ENCODE results near the gene FAM135A. TPM values are rescaled to one million over a fixed set of nuclear protein-coding genes. Genes with fewer than 3 reads are reported as not detected.

The FAM135A gene
- total and polyA plus RNA-seq, 5 donors from 2014 or later = 3.1 to 10.1 (median 3.8) TPM

DNA sequence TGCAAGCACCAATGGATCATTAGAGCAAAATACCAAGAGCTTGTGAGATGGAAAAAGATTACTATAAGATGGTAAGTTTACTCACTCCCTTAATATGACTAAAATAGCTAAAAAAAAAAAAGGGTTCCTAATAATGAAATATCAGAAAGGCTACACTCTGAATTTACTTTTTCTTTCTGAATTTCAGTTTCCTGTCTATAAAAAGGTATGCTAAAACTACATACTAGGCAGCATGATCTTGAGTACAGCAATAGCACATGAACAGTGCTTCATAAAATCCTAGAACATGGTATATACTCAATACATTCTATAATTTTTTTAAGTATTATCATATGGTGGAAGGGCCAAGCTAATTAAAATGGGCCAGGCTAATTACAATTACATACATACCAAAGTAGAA, 24.0 kb upstream of the FAM135A start:
- Histone ChIP-seq H3K9me3 (ENCODE audit: control insufficient read depth in 2 of 2, low read length in 2 of 2) (no peaks in the 10 kb centered on the region), H3K27me3 (ENCODE audit: control insufficient read depth, insufficient read depth, low read length) (peaks cover 18% of the 10 kb centered on the region), H3K4me3 (ENCODE audit: low read depth, low read length) (no peak overlapping the region), H3K36me3 (ENCODE audit: control insufficient read depth, insufficient read depth, low read length) (no peaks in the 10 kb centered on the region), H3K4me1 (ENCODE audit: control insufficient read depth, insufficient read depth, low read length, poor library complexity, severe bottlenecking) (no peaks in the 10 kb centered on the region), H3K27ac (ENCODE audit: insufficient read depth, low read length, poor library complexity, severe bottlenecking) (no peak overlapping the region)
- no peaks in the 10 kb centered on the region for H3K36me3 Mint-ChIP-seq
- peaks cover 23% of the 10 kb centered on the region for H3K27me3 Mint-ChIP-seq
- DNase-seq = no peak
- H3K27ac Mint-ChIP-seq = no peak overlapping the region
- no peak for ATAC-seq (ENCODE audit: low read depth in 2 of 2)
- H3K4me1 Mint-ChIP-seq = no peaks in the 10 kb centered on the region
- H3K4me3 Mint-ChIP-seq = no peak overlapping the region
- peaks cover 0 to 1% (median 0%) of the 10 kb centered on the region in 7 donors for H3K9me3 Mint-ChIP-seq

DNA sequence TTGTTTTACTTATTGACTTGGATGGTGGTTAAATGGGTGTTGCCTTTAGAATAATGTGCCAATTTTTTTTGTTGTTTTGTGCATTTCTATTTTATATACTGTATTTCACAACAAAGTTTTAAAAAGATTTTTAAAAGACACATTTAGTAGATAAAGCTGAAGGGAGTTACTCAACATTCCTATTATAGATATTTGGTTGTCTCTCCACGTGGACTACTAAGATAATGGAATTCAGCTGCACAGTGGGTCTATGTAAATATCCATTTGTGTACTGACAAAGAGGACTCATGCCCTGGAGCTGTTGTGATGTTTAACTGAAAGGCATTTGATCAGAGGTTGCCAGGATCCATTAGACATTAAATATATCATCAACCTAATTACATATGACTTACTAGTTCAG, 23.2 kb upstream of the FAM135A start:
- Histone ChIP-seq H3K27me3 (ENCODE audit: control insufficient read depth, insufficient read depth, low read length) (peaks cover 18% of the 10 kb centered on the region), H3K4me3 (ENCODE audit: low read depth, low read length) (no peak overlapping the region), H3K9me3 (ENCODE audit: control insufficient read depth in 2 of 2, low read length in 2 of 2) (no peaks in the 10 kb centered on the region), H3K27ac (ENCODE audit: insufficient read depth, low read length, poor library complexity, severe bottlenecking) (no peak overlapping the region), H3K36me3 (ENCODE audit: control insufficient read depth, insufficient read depth, low read length) (no peaks in the 10 kb centered on the region), H3K4me1 (ENCODE audit: control insufficient read depth, insufficient read depth, low read length, poor library complexity, severe bottlenecking) (no peaks in the 10 kb centered on the region)
- peaks cover 19% of the 10 kb centered on the region for H3K27me3 Mint-ChIP-seq
- no peak overlapping the region for H3K4me3 Mint-ChIP-seq
- H3K9me3 Mint-ChIP-seq = peaks cover 0 to 2% (median 0%) of the 10 kb centered on the region in 7 donors
- no peak for DNase-seq
- H3K36me3 Mint-ChIP-seq = no peaks in the 10 kb centered on the region
- no peak for ATAC-seq (ENCODE audit: low read depth in 2 of 2)
- no peak overlapping the region for H3K27ac Mint-ChIP-seq
- peaks cover 0 to 2% (median 0%) of the 10 kb centered on the region in 4 donors for H3K4me1 Mint-ChIP-seq

DNA sequence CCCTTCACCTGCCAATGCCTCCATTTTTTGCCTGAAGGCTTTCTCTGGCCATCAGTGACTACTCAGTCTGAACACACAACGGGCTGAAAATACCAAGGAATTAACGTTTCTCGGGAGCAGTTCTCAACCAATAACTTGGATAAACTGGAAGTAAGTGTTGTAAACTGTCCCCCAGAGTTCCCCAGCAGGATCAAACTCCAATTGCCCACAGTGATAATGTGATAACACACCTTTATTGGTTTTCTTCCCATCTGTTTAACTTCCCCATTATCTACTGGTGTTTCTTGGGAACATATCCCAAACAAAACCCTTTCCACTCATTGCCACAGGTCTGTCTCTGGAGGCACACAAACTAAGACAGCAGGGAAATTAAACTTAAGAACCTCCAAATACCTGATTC, 21.8 kb upstream of the FAM135A start:
- no peak overlapping the region for H3K4me3 ChIP-seq (ENCODE audit: low read depth, low read length)
- no peak overlapping the region for H3K27ac Mint-ChIP-seq
- no peak for ATAC-seq (ENCODE audit: low read depth in 2 of 2)
- H3K27me3 Mint-ChIP-seq = peaks cover 19% of the 10 kb centered on the region
- H3K36me3 ChIP-seq (ENCODE audit: control insufficient read depth, insufficient read depth, low read length) = no peaks in the 10 kb centered on the region
- H3K27me3 ChIP-seq (ENCODE audit: control insufficient read depth, insufficient read depth, low read length) = peaks cover 17% of the 10 kb centered on the region
- no peaks in the 10 kb centered on the region for H3K9me3 ChIP-seq (ENCODE audit: control insufficient read depth in 2 of 2, low read length in 2 of 2)
- no peak for DNase-seq
- H3K4me1 ChIP-seq (ENCODE audit: control insufficient read depth, insufficient read depth, low read length, poor library complexity, severe bottlenecking) = no peaks in the 10 kb centered on the region
- H3K4me3 Mint-ChIP-seq = no peak overlapping the region
- H3K4me1 Mint-ChIP-seq = peaks cover 0 to 2% (median 0%) of the 10 kb centered on the region in 4 donors
- H3K27ac ChIP-seq (ENCODE audit: insufficient read depth, low read length, poor library complexity, severe bottlenecking) = no peak overlapping the region
- H3K36me3 Mint-ChIP-seq = no peaks in the 10 kb centered on the region
- H3K9me3 Mint-ChIP-seq = peaks cover 0 to 2% (median 0%) of the 10 kb centered on the region in 7 donors

DNA sequence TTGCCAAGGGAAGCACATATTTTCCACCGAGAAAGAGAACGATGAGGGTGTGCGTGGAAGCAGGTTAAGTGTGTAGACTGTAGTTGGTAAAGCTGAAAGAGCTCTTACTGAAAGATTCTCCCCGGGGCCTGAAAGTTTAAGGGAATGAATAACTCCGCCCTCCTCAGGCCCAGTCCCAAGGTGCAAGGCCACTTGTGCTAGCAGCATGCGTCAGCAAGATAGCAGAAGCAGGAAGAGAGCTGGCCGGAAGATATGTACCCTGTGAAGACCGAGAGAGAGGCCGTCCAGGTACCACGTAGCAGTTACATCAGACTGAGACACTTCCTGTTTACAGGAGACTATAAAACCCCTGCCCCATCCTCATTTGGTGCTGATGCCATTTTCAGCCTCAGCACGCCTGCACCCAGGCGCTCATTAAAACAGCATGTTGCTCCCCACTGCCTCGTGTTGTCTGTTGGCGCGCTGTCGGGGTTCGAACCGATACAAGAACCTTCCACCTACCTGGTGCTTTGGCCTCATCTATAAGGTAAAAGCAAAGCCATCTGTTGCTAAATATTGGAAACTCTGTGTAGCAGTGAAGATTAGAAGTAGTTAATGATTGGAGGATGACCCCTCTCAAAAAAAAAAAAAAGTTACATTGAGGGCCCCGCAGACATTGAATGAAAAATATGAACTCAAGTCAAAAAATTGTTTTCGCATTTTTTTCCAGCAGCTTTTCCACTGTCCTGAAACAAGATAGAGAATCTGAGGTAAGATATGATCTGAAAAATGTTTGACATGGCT, 18.6 kb upstream of the FAM135A start:
- Histone ChIP-seq H3K9me3 (ENCODE audit: control insufficient read depth in 2 of 2, low read length in 2 of 2) (no peaks in the 10 kb centered on the region), H3K4me1 (ENCODE audit: control insufficient read depth, insufficient read depth, low read length, poor library complexity, severe bottlenecking) (no peaks in the 10 kb centered on the region), H3K27ac (ENCODE audit: insufficient read depth, low read length, poor library complexity, severe bottlenecking) (no peak overlapping the region), H3K27me3 (ENCODE audit: control insufficient read depth, insufficient read depth, low read length) (peaks cover 28% of the 10 kb centered on the region), H3K4me3 (ENCODE audit: low read depth, low read length) (no peak overlapping the region), H3K36me3 (ENCODE audit: control insufficient read depth, insufficient read depth, low read length) (no peaks in the 10 kb centered on the region)
- no peaks in the 10 kb centered on the region for H3K36me3 Mint-ChIP-seq
- H3K4me3 Mint-ChIP-seq = peak overlapping the region in 1 of 4 donors; percentile 30
- peaks cover 0 to 2% (median 0%) of the 10 kb centered on the region in 7 donors for H3K9me3 Mint-ChIP-seq
- peaks cover 0 to 2% (median 0%) of the 10 kb centered on the region in 4 donors for H3K4me1 Mint-ChIP-seq
- peaks cover 40% of the 10 kb centered on the region for H3K27me3 Mint-ChIP-seq
- ATAC-seq (ENCODE audit: low read depth in 2 of 2) (no peak), DNase-seq (peak in 1 of 3 donors; percentile 7)
- H3K27ac Mint-ChIP-seq = no peak overlapping the region

DNA sequence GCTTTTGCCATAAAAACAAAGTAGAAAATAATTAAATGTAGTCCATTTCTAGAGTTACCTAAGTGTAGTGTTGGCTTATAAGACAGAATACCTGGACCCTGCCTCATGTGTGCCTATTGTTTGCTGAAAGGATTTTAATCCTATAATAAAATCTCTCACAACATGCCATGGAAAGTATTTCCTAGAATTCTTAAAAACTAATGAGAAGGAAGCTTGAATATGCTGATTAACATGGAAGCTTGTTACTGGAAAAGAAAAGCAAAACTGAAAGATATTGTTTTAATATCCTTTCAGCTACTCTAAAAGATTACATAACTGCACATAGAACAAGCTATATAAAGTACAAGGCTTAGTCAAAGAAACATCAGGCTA, 18.0 kb upstream of the FAM135A start:
- H3K4me3 Mint-ChIP-seq = no peak overlapping the region
- Histone ChIP-seq H3K4me3 (ENCODE audit: low read depth, low read length) (no peak overlapping the region), H3K9me3 (ENCODE audit: control insufficient read depth in 2 of 2, low read length in 2 of 2) (no peaks in the 10 kb centered on the region), H3K36me3 (ENCODE audit: control insufficient read depth, insufficient read depth, low read length) (no peaks in the 10 kb centered on the region), H3K4me1 (ENCODE audit: control insufficient read depth, insufficient read depth, low read length, poor library complexity, severe bottlenecking) (no peaks in the 10 kb centered on the region), H3K27me3 (ENCODE audit: control insufficient read depth, insufficient read depth, low read length) (peaks cover 25% of the 10 kb centered on the region), H3K27ac (ENCODE audit: insufficient read depth, low read length, poor library complexity, severe bottlenecking) (no peak overlapping the region)
- H3K27me3 Mint-ChIP-seq = peaks cover 46% of the 10 kb centered on the region
- H3K9me3 Mint-ChIP-seq = peaks cover 0 to 3% (median 0%) of the 10 kb centered on the region in 7 donors
- ATAC-seq (ENCODE audit: low read depth in 2 of 2) (no peak), DNase-seq (no peak)
- H3K36me3 Mint-ChIP-seq = no peaks in the 10 kb centered on the region
- H3K27ac Mint-ChIP-seq = no peak overlapping the region
- H3K4me1 Mint-ChIP-seq = peaks cover 0 to 2% (median 0%) of the 10 kb centered on the region in 4 donors

DNA sequence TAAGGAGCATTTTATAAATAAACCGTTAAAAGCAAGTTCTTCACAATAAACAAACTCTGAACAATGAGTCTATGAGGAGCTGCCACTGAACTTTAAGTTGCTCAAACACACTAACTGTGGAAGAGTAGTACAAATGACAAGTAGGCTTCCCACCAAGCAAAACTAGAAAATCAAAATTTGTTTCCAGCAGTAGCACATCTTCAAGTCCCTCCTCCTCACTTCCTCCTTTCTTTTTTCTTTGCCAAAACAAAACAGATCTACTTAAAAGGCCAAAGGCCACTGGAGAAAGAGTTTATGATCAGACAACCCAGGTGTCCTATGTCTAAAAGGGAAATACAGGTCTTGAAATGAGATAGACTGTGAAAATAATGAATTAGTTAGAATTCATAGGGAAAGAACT, 17.1 kb upstream of the FAM135A start:
- Mint-ChIP-seq H3K36me3 (no peaks in the 10 kb centered on the region), H3K27ac (no peak overlapping the region), H3K4me3 (no peak overlapping the region), H3K27me3 (peaks cover 46% of the 10 kb centered on the region), H3K9me3 (peaks cover 0 to 3% (median 0%) of the 10 kb centered on the region in 7 donors), H3K4me1 (peaks cover 0 to 2% (median 0%) of the 10 kb centered on the region in 4 donors)
- no peak for ATAC-seq (ENCODE audit: low read depth in 2 of 2)
- no peak overlapping the region for H3K27ac ChIP-seq (ENCODE audit: insufficient read depth, low read length, poor library complexity, severe bottlenecking)
- DNase-seq = no peak
- no peaks in the 10 kb centered on the region for H3K36me3 ChIP-seq (ENCODE audit: control insufficient read depth, insufficient read depth, low read length)
- H3K9me3 ChIP-seq (ENCODE audit: control insufficient read depth in 2 of 2, low read length in 2 of 2) = no peaks in the 10 kb centered on the region
- H3K4me3 ChIP-seq (ENCODE audit: low read depth, low read length) = no peak overlapping the region
- H3K27me3 ChIP-seq (ENCODE audit: control insufficient read depth, insufficient read depth, low read length) = peaks cover 25% of the 10 kb centered on the region
- no peaks in the 10 kb centered on the region for H3K4me1 ChIP-seq (ENCODE audit: control insufficient read depth, insufficient read depth, low read length, poor library complexity, severe bottlenecking)

DNA sequence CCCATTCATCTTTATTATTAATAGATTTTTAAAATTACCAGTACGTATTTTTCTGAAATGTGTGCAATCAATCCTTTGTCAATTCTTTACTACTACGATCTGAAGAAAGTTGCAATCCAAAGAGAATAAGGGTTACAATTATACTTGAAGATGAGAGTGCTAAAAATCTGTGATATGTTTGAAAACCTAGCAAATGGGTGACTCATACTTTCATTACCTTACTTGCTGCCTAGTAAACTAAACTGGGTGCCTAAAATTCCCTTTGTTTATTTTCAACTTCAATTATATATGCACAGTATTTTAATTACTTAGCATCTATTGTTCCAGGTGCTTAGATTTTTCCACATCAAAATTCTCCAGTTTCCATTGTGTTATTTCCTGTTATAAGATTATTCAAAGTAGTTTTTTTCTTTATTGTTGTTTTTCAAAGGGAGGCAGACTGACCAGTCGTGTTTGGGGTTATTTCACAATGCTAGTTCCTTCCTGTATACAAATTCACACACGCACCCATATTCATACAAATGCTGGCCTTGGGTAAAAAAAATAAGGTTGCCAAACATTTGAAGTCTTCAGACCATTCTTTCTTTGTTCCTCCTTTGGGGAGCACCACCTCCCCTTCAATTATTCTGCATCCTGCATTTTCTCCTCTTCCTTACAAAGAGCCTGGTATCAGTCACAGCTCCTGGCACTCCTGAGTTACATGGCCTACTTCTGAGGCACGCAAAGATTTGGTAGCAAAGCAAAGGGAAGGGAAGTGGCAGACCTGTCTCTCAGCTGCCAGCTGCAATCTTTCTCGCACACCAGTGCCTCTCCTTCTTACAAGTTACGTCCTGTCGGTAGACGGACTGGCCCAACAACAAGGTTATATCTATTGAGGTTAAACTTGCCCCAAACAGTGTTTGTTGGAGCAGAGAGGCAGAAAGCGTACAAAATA, 16.2 kb upstream of the FAM135A start:
- ATAC-seq (ENCODE audit: low read depth in 2 of 2) (no peak), DNase-seq (no peak)
- H3K4me1 ChIP-seq (ENCODE audit: control insufficient read depth, insufficient read depth, low read length, poor library complexity, severe bottlenecking) = no peaks in the 10 kb centered on the region
- H3K36me3 ChIP-seq (ENCODE audit: control insufficient read depth, insufficient read depth, low read length) = no peaks in the 10 kb centered on the region
- peaks cover 21% of the 10 kb centered on the region for H3K27me3 ChIP-seq (ENCODE audit: control insufficient read depth, insufficient read depth, low read length)
- no peak overlapping the region for H3K27ac Mint-ChIP-seq
- no peaks in the 10 kb centered on the region for H3K36me3 Mint-ChIP-seq
- no peak overlapping the region for H3K27ac ChIP-seq (ENCODE audit: insufficient read depth, low read length, poor library complexity, severe bottlenecking)
- H3K4me3 Mint-ChIP-seq = no peak overlapping the region
- H3K4me3 ChIP-seq (ENCODE audit: low read depth, low read length) = no peak overlapping the region
- H3K9me3 Mint-ChIP-seq = peaks cover 0 to 3% (median 0%) of the 10 kb centered on the region in 7 donors
- peaks cover 0 to 2% (median 0%) of the 10 kb centered on the region in 4 donors for H3K4me1 Mint-ChIP-seq
- no peaks in the 10 kb centered on the region for H3K9me3 ChIP-seq (ENCODE audit: control insufficient read depth in 2 of 2, low read length in 2 of 2)
- peaks cover 41% of the 10 kb centered on the region for H3K27me3 Mint-ChIP-seq

Data from CD4-positive, CD25-positive, alpha-beta regulatory T cell (primary cell).